HepG2 (cell line): ENCODE measurements around the gene SUPT4H1. TPM values are rescaled to one million over a fixed set of nuclear protein-coding genes. Genes with fewer than 3 reads are reported as not detected.

Experiments used
- FIP1L1 ChIP-seq: fragments of 200-400 bp; formaldehyde crosslinking; IDR thresholded peaks from 2 replicates; pipeline ENCODE4 v1.6.1; 2018; ENCODE audit warnings: low read depth, mild to moderate bottlenecking, low read length, moderate library complexity, borderline replicate concordance; ENCODE audit not compliant: insufficient read depth
- IRF2 ChIP-seq: IDR thresholded peaks from 2 replicates; pipeline ENCODE4 v1.6.1; 2018; ENCODE audit warnings: missing genetic modification reagents, missing compliant biosample characterization
- MAFF ChIP-seq: IDR thresholded peaks from 2 replicates; pipeline ENCODE4 v1.6.1; 2011; ENCODE audit warnings: low read depth, low read length, improper control_type of control experiment
- MIER2 ChIP-seq: IDR thresholded peaks from 2 replicates; pipeline ENCODE4 v1.6.1; 2016; ENCODE audit warnings: missing biosample characterization, missing genetic modification reagents
- THAP7 ChIP-seq: sonication (generic); formaldehyde crosslinking; IDR thresholded peaks from 2 replicates; pipeline ENCODE4 v1.8.1; 2023; ENCODE audit warnings: mild to moderate bottlenecking, missing genetic modification reagents
- YEATS4 ChIP-seq: sonication (generic); formaldehyde crosslinking; IDR thresholded peaks from 2 replicates; pipeline ENCODE4 v1.4.0; 2020; ENCODE audit warnings: missing genetic modification reagents, borderline replicate concordance
- ZKSCAN5 ChIP-seq: sonication (generic); formaldehyde crosslinking; IDR thresholded peaks from 2 replicates; pipeline ENCODE4 v1.5.1; 2020; ENCODE audit warnings: mild to moderate bottlenecking, missing genetic modification reagents
- ZNF225 ChIP-seq: sonication (generic); formaldehyde crosslinking; IDR thresholded peaks from 2 replicates; pipeline ENCODE4 v1.4.0; 2020; ENCODE audit warnings: mild to moderate bottlenecking, missing genetic modification reagents
- ZNF333 ChIP-seq: sonication (generic); formaldehyde crosslinking; IDR thresholded peaks from 2 replicates; pipeline ENCODE4 v1.4.0; 2020; ENCODE audit warnings: mild to moderate bottlenecking, missing genetic modification reagents, borderline replicate concordance
- ZNF530 ChIP-seq: sonication (generic); formaldehyde crosslinking; IDR thresholded peaks from 2 replicates; pipeline ENCODE4 v1.5.0; 2020; ENCODE audit warnings: low read depth, mild to moderate bottlenecking, missing genetic modification reagents
- ZNF576 ChIP-seq: sonication (generic); formaldehyde crosslinking; IDR thresholded peaks from 2 replicates; pipeline ENCODE4 v1.4.0; 2020; ENCODE audit warnings: mild to moderate bottlenecking, missing genetic modification reagents
- ZNF598 ChIP-seq: sonication (generic); formaldehyde crosslinking; IDR thresholded peaks from 2 replicates; pipeline ENCODE4 v1.5.1; 2020; ENCODE audit warnings: mild to moderate bottlenecking, missing genetic modification reagents, borderline replicate concordance
- ZNF691 ChIP-seq: sonication (generic); formaldehyde crosslinking; IDR thresholded peaks from 2 replicates; pipeline ENCODE4 v1.4.0; 2020; ENCODE audit warnings: missing genetic modification reagents, low read depth, mild to moderate bottlenecking, borderline replicate concordance
- polyA plus RNA-seq, 8 experiments: library from polyadenylated mRNA; depleted of rRNA in 3 of 8; stranded (reverse) in 7 of 8; unstranded in 1 of 8; fragments of >200 nt; fragmentation: Illumina TruSeq in 4 of 8; extraction: Trizol in 4 of 8; gene quantifications; 2 replicates each; pipeline versions ENCODE4 v1.2.1 to v1.2.3, GENCODE V29; 2011 to 2016; ENCODE audit warnings: low read depth in 4 of 8, missing spikeins in 1 of 8, mixed read lengths in 1 of 8; ENCODE audit not compliant: insufficient read depth in 1 of 8
- total RNA-seq, 5 experiments: library from RNA; depleted of rRNA; stranded (reverse); fragments of >200 nt; fragmentation: Illumina TruSeq; extraction: Trizol; gene quantifications; 2 replicates each; pipeline ENCODE4 v1.2.3, GENCODE V29; 2016; ENCODE audit warnings: low read depth in 1 of 5
- TF ChIP-seq, protein P1 (sequence below): sonication (generic); formaldehyde crosslinking; IDR thresholded peaks from 2 replicates; pipeline ENCODE4 v1.5.0; 2020; ENCODE audit warnings: mild to moderate bottlenecking, missing genetic modification reagents
- TF ChIP-seq, protein P2 (sequence below): sonication (generic); formaldehyde crosslinking; IDR thresholded peaks from 2 replicates; pipeline ENCODE4 v1.4.0; 2020; ENCODE audit warnings: missing genetic modification reagents
- TF ChIP-seq, protein P3 (sequence below): IDR thresholded peaks from 2 replicates; pipeline ENCODE4 v1.4.0; 2020; ENCODE audit warnings: mild to moderate bottlenecking, missing genetic modification reagents

Gene SUPT4H1
- total and polyA plus RNA-seq, 2 of the 13 experiments (the other 11 are each of a cell fraction or from before 2014, with no cell fraction given) = 155 to 244 TPM

DNA sequence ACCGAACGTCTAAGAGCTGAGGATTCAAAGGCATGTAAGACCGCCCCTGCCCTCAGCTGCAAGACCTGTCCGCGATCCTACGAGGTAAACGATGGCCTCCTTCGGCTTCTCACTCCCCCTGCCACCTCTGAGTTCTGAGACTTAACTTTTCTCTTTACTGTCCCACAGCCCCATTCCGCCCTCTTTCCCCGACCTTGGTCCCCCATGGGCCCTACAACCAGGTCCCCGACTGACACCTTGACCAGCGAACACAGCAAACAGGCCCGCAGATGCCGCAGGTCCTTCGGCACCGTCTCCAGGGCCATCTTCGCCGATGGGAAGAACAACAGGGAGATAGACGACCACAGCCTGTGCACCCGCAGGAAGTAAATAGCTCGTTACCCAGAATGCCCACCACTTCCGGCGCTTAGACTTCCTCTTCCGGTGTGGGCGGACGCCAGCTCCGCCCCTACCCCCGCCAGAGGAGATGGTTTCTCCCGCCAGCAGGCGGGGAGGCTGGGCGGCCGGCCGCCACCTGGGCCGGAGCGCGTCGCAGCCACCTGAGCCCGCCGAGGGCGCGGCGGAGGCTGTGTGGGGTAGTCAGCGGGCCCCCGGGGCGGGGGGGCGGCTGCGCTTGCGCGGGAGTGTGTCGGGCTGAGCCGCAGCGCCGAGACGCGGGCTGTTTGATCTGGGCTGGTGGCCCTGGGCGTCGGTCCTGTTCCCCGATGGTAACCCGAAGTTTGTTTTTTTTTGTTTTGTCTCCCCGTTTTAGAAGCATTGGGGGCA, at the start of gene SUPT4H1 (continued):
- TF ChIP-seq THAP7 (CRISPR knock-in tag) = no peak; the same call in 1 of the 2 replicates
- TF ChIP-seq ZKSCAN5 (CRISPR knock-in tag) = no peak
- TF ChIP-seq, protein P1, sequence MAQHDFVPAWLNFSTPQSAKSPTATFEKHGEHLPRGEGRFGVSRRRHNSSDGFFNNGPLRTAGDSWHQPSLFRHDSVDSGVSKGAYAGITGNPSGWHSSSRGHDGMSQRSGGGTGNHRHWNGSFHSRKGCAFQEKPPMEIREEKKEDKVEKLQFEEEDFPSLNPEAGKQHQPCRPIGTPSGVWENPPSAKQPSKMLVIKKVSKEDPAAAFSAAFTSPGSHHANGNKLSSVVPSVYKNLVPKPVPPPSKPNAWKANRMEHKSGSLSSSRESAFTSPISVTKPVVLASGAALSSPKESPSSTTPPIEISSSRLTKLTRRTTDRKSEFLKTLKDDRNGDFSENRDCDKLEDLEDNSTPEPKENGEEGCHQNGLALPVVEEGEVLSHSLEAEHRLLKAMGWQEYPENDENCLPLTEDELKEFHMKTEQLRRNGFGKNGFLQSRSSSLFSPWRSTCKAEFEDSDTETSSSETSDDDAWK (CRISPR knock-in tag) = no peak
- peak; percentile 97; the same call in 1 of the 2 replicates for TF ChIP-seq FIP1L1
- TF ChIP-seq MAFF = no peak
- TF ChIP-seq ZNF691 (CRISPR knock-in tag) = peak; percentile 86; the same call in 1 of the 2 replicates
- TF ChIP-seq, protein P2, sequence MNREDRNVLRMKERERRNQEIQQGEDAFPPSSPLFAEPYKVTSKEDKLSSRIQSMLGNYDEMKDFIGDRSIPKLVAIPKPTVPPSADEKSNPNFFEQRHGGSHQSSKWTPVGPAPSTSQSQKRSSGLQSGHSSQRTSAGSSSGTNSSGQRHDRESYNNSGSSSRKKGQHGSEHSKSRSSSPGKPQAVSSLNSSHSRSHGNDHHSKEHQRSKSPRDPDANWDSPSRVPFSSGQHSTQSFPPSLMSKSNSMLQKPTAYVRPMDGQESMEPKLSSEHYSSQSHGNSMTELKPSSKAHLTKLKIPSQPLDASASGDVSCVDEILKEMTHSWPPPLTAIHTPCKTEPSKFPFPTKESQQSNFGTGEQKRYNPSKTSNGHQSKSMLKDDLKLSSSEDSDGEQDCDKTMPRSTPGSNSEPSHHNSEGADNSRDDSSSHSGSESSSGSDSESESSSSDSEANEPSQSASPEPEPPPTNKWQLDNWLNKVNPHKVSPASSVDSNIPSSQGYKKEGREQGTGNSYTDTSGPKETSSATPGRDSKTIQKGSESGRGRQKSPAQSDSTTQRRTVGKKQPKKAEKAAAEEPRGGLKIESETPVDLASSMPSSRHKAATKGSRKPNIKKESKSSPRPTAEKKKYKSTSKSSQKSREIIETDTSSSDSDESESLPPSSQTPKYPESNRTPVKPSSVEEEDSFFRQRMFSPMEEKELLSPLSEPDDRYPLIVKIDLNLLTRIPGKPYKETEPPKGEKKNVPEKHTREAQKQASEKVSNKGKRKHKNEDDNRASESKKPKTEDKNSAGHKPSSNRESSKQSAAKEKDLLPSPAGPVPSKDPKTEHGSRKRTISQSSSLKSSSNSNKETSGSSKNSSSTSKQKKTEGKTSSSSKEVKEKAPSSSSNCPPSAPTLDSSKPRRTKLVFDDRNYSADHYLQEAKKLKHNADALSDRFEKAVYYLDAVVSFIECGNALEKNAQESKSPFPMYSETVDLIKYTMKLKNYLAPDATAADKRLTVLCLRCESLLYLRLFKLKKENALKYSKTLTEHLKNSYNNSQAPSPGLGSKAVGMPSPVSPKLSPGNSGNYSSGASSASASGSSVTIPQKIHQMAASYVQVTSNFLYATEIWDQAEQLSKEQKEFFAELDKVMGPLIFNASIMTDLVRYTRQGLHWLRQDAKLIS = peak; percentile 30; the same call in 1 of the 2 replicates
- TF ChIP-seq YEATS4 (CRISPR knock-in tag) = peak; percentile 93; the same call in 1 of the 2 replicates
- no peak for TF ChIP-seq ZNF225 (CRISPR knock-in tag)
- peak; percentile 57; the same call in 1 of the 2 replicates for TF ChIP-seq MIER2 (CRISPR knock-in tag)
- TF ChIP-seq, protein P3, sequence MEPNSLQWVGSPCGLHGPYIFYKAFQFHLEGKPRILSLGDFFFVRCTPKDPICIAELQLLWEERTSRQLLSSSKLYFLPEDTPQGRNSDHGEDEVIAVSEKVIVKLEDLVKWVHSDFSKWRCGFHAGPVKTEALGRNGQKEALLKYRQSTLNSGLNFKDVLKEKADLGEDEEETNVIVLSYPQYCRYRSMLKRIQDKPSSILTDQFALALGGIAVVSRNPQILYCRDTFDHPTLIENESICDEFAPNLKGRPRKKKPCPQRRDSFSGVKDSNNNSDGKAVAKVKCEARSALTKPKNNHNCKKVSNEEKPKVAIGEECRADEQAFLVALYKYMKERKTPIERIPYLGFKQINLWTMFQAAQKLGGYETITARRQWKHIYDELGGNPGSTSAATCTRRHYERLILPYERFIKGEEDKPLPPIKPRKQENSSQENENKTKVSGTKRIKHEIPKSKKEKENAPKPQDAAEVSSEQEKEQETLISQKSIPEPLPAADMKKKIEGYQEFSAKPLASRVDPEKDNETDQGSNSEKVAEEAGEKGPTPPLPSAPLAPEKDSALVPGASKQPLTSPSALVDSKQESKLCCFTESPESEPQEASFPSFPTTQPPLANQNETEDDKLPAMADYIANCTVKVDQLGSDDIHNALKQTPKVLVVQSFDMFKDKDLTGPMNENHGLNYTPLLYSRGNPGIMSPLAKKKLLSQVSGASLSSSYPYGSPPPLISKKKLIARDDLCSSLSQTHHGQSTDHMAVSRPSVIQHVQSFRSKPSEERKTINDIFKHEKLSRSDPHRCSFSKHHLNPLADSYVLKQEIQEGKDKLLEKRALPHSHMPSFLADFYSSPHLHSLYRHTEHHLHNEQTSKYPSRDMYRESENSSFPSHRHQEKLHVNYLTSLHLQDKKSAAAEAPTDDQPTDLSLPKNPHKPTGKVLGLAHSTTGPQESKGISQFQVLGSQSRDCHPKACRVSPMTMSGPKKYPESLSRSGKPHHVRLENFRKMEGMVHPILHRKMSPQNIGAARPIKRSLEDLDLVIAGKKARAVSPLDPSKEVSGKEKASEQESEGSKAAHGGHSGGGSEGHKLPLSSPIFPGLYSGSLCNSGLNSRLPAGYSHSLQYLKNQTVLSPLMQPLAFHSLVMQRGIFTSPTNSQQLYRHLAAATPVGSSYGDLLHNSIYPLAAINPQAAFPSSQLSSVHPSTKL = peak; percentile 85
- TF ChIP-seq ZNF530 = no peak
- no peak; the same call in 1 of the 2 replicates for TF ChIP-seq ZNF576
- TF ChIP-seq IRF2 (CRISPR knock-in tag) = peak; percentile 88
- peak; percentile 98; the same call in 1 of the 2 replicates for TF ChIP-seq ZNF598 (CRISPR knock-in tag)
- peak; percentile 73; the same call in 1 of the 2 replicates for TF ChIP-seq ZNF333 (CRISPR knock-in tag)
